Karpas-422 (cell line): ENCODE measurements around the gene OR7D2. TPM values are rescaled to one million over a fixed set of nuclear protein-coding genes. Genes with fewer than 3 reads are reported as not detected.
A peak's percentile ranks its signal among the peaks of the same experiment; 100 is the strongest.

ENCODE experiments used
- DNase-seq: peaks from one replicate; pipeline ENCODE4 v3.0.0-alpha.2; 2015
- H2AFZ ChIP-seq: fragments of 200-600 bp; sonication (generic); 2 replicates; pipeline ENCODE4 v1.6.1; 2014; ENCODE audit warnings: antibody characterized with exemption, low read length, mixed read lengths
- H3K27ac ChIP-seq: fragments of 200-600 bp; sonication (generic); 2 replicates; pipeline ENCODE4 v1.5.1; 2014; ENCODE audit warnings: mild to moderate bottlenecking, low read length, moderate library complexity
- H3K27me3 ChIP-seq: fragments of 200-600 bp; sonication (generic); 2 replicates; pipeline ENCODE4 v1.6.1; 2014; ENCODE audit warnings: low read length, mixed read lengths
- H3K36me3 ChIP-seq: fragments of 200-600 bp; sonication (generic); 2 replicates; pipeline ENCODE4 v1.6.1; 2014; ENCODE audit warnings: low read length, mixed read lengths; ENCODE audit not compliant: insufficient read depth
- H3K4me1 ChIP-seq: fragments of 200-600 bp; sonication (generic); 2 replicates; pipeline ENCODE4 v1.6.1; 2014; ENCODE audit warnings: mild to moderate bottlenecking, low read length, mixed read lengths
- H3K4me2 ChIP-seq: fragments of 200-600 bp; sonication (generic); 2 replicates; pipeline ENCODE4 v1.6.1; 2014; ENCODE audit warnings: low read length, low read depth, mild to moderate bottlenecking; ENCODE audit not compliant: poor library complexity, severe bottlenecking
- H3K4me3 ChIP-seq: fragments of 200-600 bp; sonication (generic); 2 replicates; pipeline ENCODE4 v1.5.1; 2014; ENCODE audit warnings: mild to moderate bottlenecking, antibody characterized with exemption, low read length, mixed read lengths
- H3K79me2 ChIP-seq: fragments of 200-600 bp; sonication (generic); 2 replicates; pipeline ENCODE4 v1.6.1; 2014; ENCODE audit warnings: mild to moderate bottlenecking, low read length, mixed read lengths
- H3K9ac ChIP-seq: fragments of 200-600 bp; sonication (generic); 2 replicates; pipeline ENCODE4 v1.6.0; 2014; ENCODE audit warnings: low read length
- H3K9me2 ChIP-seq: fragments of 200-600 bp; sonication (generic), shearing (Covaris generic); replicated peaks from 2 replicates; pipeline ENCODE4 v1.6.0; 2014; ENCODE audit warnings: mild to moderate bottlenecking, low read length, moderate library complexity; ENCODE audit not compliant: insufficient read depth
- H3K9me3 ChIP-seq: fragments of 300-700, 200-600 bp; sonication (generic); 2 replicates; pipeline ENCODE4 v1.6.1; 2014; ENCODE audit warnings: low read length, mixed read lengths
- H4K20me1 ChIP-seq: fragments of 200-600 bp; sonication (generic); 2 replicates; pipeline ENCODE4 v1.6.1; 2014; ENCODE audit warnings: mild to moderate bottlenecking, antibody characterized with exemption, low read length, low read depth; ENCODE audit not compliant: insufficient read depth
- total RNA-seq: library from RNA; depleted of rRNA; stranded (reverse); fragments of >200 nt; shearing (Covaris generic); gene quantifications from 2 replicates; pipeline ENCODE4 v1.2.3, GENCODE V29; 2014; ENCODE audit warnings: low replicate concordance; rRNA removed

Gene OR7D2
- not detected in 2 replicates for total RNA-seq

DNA sequence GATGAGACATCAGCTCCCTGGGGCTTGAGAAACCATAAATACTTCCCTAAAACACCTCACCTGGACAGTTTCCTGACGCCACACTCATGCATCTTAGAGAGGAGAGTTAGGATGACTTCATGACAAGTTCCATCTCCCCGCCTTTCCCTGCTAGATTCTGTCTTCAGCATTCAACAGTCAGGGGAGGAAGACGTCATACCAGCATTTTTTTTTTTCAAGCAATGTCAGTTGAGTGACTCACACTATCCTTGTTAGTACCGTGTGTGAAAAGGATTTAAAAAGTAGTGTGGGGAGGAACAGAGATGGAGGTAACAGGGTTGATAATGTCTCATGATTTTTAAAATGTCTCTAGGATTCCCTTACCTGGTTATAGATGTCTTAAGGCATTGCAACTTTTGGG is at the start of gene OR7D2:
TSS of gene OR7D2 (plus strand) at position 79 of the 400 bp plus-strand sequence. CDS start 6,803 bp downstream, outside the sequence.
- H3K4me1 ChIP-seq = no peaks in the 10 kb centered on the region
- H3K9ac ChIP-seq = no peak within 1 kb of the TSS
- H3K4me3 ChIP-seq = no peak within 1 kb of the TSS
- H3K79me2 ChIP-seq = no peaks in the 10 kb centered on the region
- no peak for DNase-seq
- H3K27ac ChIP-seq = no peak within 1 kb of the TSS
- H3K4me2 ChIP-seq = no peak within 1 kb of the TSS
- H3K9me3 ChIP-seq = no peaks in the 10 kb centered on the region
- H2AFZ ChIP-seq = no peak within 1 kb of the TSS
- H4K20me1 ChIP-seq = no peaks in the 10 kb centered on the region
- no peaks in the 10 kb centered on the region for H3K9me2 ChIP-seq
- no peaks in the 10 kb centered on the region for H3K36me3 ChIP-seq
- no peaks in the 10 kb centered on the region for H3K27me3 ChIP-seq

DNA sequence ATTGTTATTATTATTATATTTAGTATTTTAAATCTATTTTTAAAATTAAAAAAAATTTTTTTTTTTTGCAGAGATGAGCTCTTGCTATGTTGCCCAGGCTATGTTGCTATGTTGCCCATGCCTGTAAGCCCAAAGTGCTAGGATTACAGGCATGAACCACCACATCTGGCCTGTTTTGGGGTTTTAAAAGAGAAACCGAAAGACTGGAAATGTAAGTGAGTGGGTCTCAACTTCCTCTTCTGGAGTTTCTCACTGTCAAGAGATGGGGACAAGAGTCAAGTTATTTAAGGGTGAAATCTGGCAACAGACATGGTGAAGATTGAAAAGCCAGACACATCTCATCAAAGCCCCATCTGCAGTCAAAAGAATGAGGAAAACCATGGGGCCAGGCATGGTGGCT is 47.8 kb upstream of the OR7D2 start:
- H4K20me1 ChIP-seq = no peaks in the 10 kb centered on the region
- no peak overlapping the region for H3K9ac ChIP-seq
- H2AFZ ChIP-seq = no peak overlapping the region
- H3K4me1 ChIP-seq = no peaks in the 10 kb centered on the region
- H3K9me3 ChIP-seq = no peaks in the 10 kb centered on the region
- no peak overlapping the region for H3K27ac ChIP-seq
- H3K36me3 ChIP-seq = no peaks in the 10 kb centered on the region
- H3K4me2 ChIP-seq = no peak overlapping the region
- no peak overlapping the region for H3K4me3 ChIP-seq
- H3K79me2 ChIP-seq = no peaks in the 10 kb centered on the region
- DNase-seq = peak; percentile 51
- H3K9me2 ChIP-seq = no peaks in the 10 kb centered on the region
- no peaks in the 10 kb centered on the region for H3K27me3 ChIP-seq

GRCh38 chr19:9132422-9132821 is 46.4 kb upstream of the OR7D2 start:
- Histone ChIP-seq H3K36me3 (no peaks in the 10 kb centered on the region), H4K20me1 (no peaks in the 10 kb centered on the region), H3K9me2 (no peaks in the 10 kb centered on the region), H3K27ac (no peak overlapping the region), H3K79me2 (no peaks in the 10 kb centered on the region), H3K27me3 (no peaks in the 10 kb centered on the region), H3K4me1 (peaks cover 5% of the 10 kb centered on the region), H2AFZ (no peak overlapping the region), H3K9ac (no peak overlapping the region), H3K4me2 (no peak overlapping the region), H3K9me3 (no peaks in the 10 kb centered on the region), H3K4me3 (no peak overlapping the region)
- DNase-seq = no peak

- no peak overlapping the region for H3K27ac ChIP-seq
- H3K9me3 ChIP-seq = peaks cover 13% of the 10 kb centered on the region; the same call in 1 of the 2 replicates
- H3K36me3 ChIP-seq = peaks cover 36% of the 10 kb centered on the region
- H3K79me2 ChIP-seq = peaks cover 45% of the 10 kb centered on the region
- DNase-seq = no peak
- H3K4me1 ChIP-seq = peaks cover 18% of the 10 kb centered on the region
- peak overlapping the region; percentile 88 for H3K4me3 ChIP-seq
- peak overlapping the region; percentile 100 for H2AFZ ChIP-seq
- no peaks in the 10 kb centered on the region for H3K9me2 ChIP-seq
- no peaks in the 10 kb centered on the region for H3K27me3 ChIP-seq
- H3K9ac ChIP-seq = peak overlapping the region; percentile 94
- H3K4me2 ChIP-seq = peak overlapping the region; percentile 93
- no peaks in the 10 kb centered on the region for H4K20me1 ChIP-seq
These were observed 39.1 kb upstream of the OR7D2 start for GRCh38 chr19:9139609-9140158.

GRCh38 chr19:9140159-9140874 is 38.5 kb upstream of the OR7D2 start, which contains the start of gene ZNF317:
ZNF317 (plus strand) TSS chr19:9140397; CDS start chr19:9156017, 15,620 bp downstream.
- Histone ChIP-seq H3K79me2 (peaks cover 51% of the 10 kb centered on the region), H4K20me1 (no peaks in the 10 kb centered on the region), H3K27me3 (no peaks in the 10 kb centered on the region), H3K9me3 (peaks cover 13% of the 10 kb centered on the region; the same call in 1 of the 2 replicates), H3K9ac (peak within 1 kb of the TSS; percentile 94), H3K9me2 (no peaks in the 10 kb centered on the region), H3K27ac (peak within 1 kb of the TSS; percentile 59), H2AFZ (peak within 1 kb of the TSS; percentile 100), H3K4me2 (peak within 1 kb of the TSS; percentile 93), H3K4me3 (peak within 1 kb of the TSS; percentile 88), H3K4me1 (peaks cover 18% of the 10 kb centered on the region), H3K36me3 (peaks cover 42% of the 10 kb centered on the region)
- peak; percentile 98 for DNase-seq

GRCh38 chr19:9144920-9145319 is 33.9 kb upstream of the OR7D2 start:
- Histone ChIP-seq H3K4me1 (peaks cover 8% of the 10 kb centered on the region), H3K9me3 (peaks cover 16% of the 10 kb centered on the region; the same call in 1 of the 2 replicates), H3K79me2 (peaks cover 97% of the 10 kb centered on the region), H2AFZ (no peak overlapping the region), H3K4me2 (no peak overlapping the region), H4K20me1 (0 out of 2 replicates have a peak, but pooled peaks cover 19% of the 10 kb centered on the region), H3K27me3 (no peaks in the 10 kb centered on the region), H3K36me3 (peaks cover 71% of the 10 kb centered on the region), H3K27ac (no peak overlapping the region), H3K9me2 (no peaks in the 10 kb centered on the region), H3K4me3 (no peak overlapping the region), H3K9ac (no peak overlapping the region)
- DNase-seq = no peak

GRCh38 chr19:9146882-9147281 is 31.9 kb upstream of the OR7D2 start:
- DNase-seq = no peak
- Histone ChIP-seq H3K9ac (no peak overlapping the region), H3K9me3 (peaks cover 11% of the 10 kb centered on the region; the same call in 1 of the 2 replicates), H3K79me2 (peaks cover 100% of the 10 kb centered on the region), H2AFZ (no peak overlapping the region), H3K4me3 (no peak overlapping the region), H3K27me3 (no peaks in the 10 kb centered on the region), H3K4me2 (no peak overlapping the region), H3K36me3 (peaks cover 69% of the 10 kb centered on the region), H3K27ac (no peak overlapping the region), H4K20me1 (0 out of 2 replicates have a peak, but pooled peaks cover 21% of the 10 kb centered on the region), H3K9me2 (no peaks in the 10 kb centered on the region), H3K4me1 (no peaks in the 10 kb centered on the region)

DNA sequence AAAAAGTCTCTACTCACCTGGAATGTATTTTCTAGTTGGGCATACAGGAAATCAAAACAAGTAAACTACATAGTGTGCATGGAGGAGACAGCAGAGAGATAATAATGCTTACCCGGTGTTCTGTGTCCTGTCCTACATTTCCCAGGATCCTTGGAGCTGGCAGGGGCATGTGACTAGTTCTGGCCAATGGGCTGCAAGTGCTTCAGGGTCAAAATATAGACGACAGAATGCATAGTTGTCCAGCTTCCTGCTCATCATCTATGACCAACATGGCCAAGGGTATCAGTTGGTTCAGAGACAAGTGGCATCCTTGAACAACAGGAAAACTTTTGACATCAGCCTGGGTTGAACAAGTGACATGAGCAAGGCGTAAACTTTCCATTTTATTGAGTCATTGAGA is 30.1 kb upstream of the OR7D2 start:
- Histone ChIP-seq H3K4me3 (no peak overlapping the region), H4K20me1 (peaks cover 28% of the 10 kb centered on the region; the same call in 1 of the 2 replicates)

More for the DNA sequence above, 30.1 kb upstream of the OR7D2 start:
- no peaks in the 10 kb centered on the region for H3K9me2 ChIP-seq
- DNase-seq = no peak
- H3K9me3 ChIP-seq = 0 out of 2 replicates have a peak, but pooled peaks cover 3% of the 10 kb centered on the region
- no peak overlapping the region for H3K4me2 ChIP-seq
- peaks cover 100% of the 10 kb centered on the region for H3K79me2 ChIP-seq
- no peak overlapping the region for H2AFZ ChIP-seq
- H3K27me3 ChIP-seq = no peaks in the 10 kb centered on the region
- H3K36me3 ChIP-seq = peaks cover 56% of the 10 kb centered on the region
- no peaks in the 10 kb centered on the region for H3K4me1 ChIP-seq
- H3K27ac ChIP-seq = no peak overlapping the region
- no peak overlapping the region for H3K9ac ChIP-seq
